A673 (cell line): ENCODE measurements around the gene MSANTD1. TPM values are rescaled to one million over a fixed set of nuclear protein-coding genes. Genes with fewer than 3 reads are reported as not detected.

Experiments
- BruUV-seq: library from RNA; stranded (reverse); fragments of 400-500 nt; replicated peaks from 2 replicates; lab custom pipeline; 2021; lab: Mats Ljungman, UMichigan
- CTCF ChIA-PET: fragments of 300-600 bp; sonication (Branson Sonifier 250); formaldehyde crosslinking; loops from one replicate; lab custom pipeline; 2022; ENCODE audit warnings: antibody characterized with exemption; lab: Charles Lee
- POLR2A ChIA-PET: fragments of 300-600 bp; sonication (Branson Sonifier 250); formaldehyde crosslinking; loops from one replicate; lab custom pipeline; 2022; ENCODE audit warnings: antibody characterized with exemption; ENCODE audit not compliant: low non-redundant PET; lab: Charles Lee
- DNase-seq: peaks from one replicate; pipeline ENCODE4 v3.0.0-alpha.2; 2015; ENCODE audit warnings: low spot score
- H3K27ac ChIP-seq: fragments of 200-600 bp; sonication (generic); 2 replicates; pipeline ENCODE4 v1.5.1; 2016; ENCODE audit warnings: mixed run types, low read depth, mild to moderate bottlenecking, mixed read lengths, antibody characterized with exemption, low read length; ENCODE audit not compliant: poor library complexity, severe bottlenecking
- H3K27me3 ChIP-seq: fragments of 200-600 bp; sonication (generic); replicated peaks from 2 replicates; pipeline ENCODE4 v1.6.1; 2017; ENCODE audit warnings: mixed run types, low read depth, mild to moderate bottlenecking, mixed read lengths, antibody characterized with exemption, low read length; ENCODE audit not compliant: insufficient read depth, poor library complexity
- H3K36me3 ChIP-seq: fragments of 200-600 bp; sonication (generic); 2 replicates; pipeline ENCODE4 v1.6.1; 2016; ENCODE audit warnings: mixed run types, mild to moderate bottlenecking, mixed read lengths, antibody characterized with exemption, low read length; ENCODE audit not compliant: insufficient read depth, poor library complexity, severe bottlenecking
- H3K4me1 ChIP-seq: fragments of 200-600 bp; sonication (generic); 2 replicates; pipeline ENCODE4 v1.6.1; 2017; ENCODE audit warnings: mixed run types, mild to moderate bottlenecking, mixed read lengths, antibody characterized with exemption, low read length; ENCODE audit not compliant: insufficient read depth, poor library complexity, severe bottlenecking
- H3K4me3 ChIP-seq: fragments of 200-600 bp; sonication (generic); 2 replicates; pipeline ENCODE4 v1.5.1; 2016; ENCODE audit warnings: low read depth, mixed run types, mild to moderate bottlenecking, mixed read lengths, low read length; ENCODE audit not compliant: poor library complexity, severe bottlenecking
- H3K9me3 ChIP-seq: fragments of 200-600 bp; sonication (generic); 2 replicates; pipeline ENCODE4 v1.6.1; 2016; ENCODE audit warnings: mixed run types, low read depth, mild to moderate bottlenecking, mixed read lengths, antibody characterized with exemption, low read length; ENCODE audit not compliant: poor library complexity, severe bottlenecking
- CTCF ChIP-seq: fragments of 300-800, 200-600 bp; sonication (generic); conservative IDR thresholded peaks from 2 replicates; pipeline ENCODE4 v1.5.1; 2017; ENCODE audit warnings: low read depth, mild to moderate bottlenecking, antibody characterized with exemption, low read length, moderate library complexity, mixed read lengths
- EZH2 ChIP-seq: fragments of 200-600 bp; sonication (generic); IDR thresholded peaks from 2 replicates; pipeline ENCODE4 v1.6.1; 2017; ENCODE audit warnings: borderline replicate concordance, low read depth, mild to moderate bottlenecking, mixed read lengths, antibody characterized with exemption, low read length; ENCODE audit not compliant: poor library complexity, severe bottlenecking
- intact Hi-C: fragments of 100-400 bp; cut with micrococcal nuclease; formaldehyde crosslinking; loops from one replicate; pipeline ENCODE4 v1.10.0; 2022; ENCODE audit not compliant: unreplicated experiment
- total RNA-seq: library from RNA; stranded (reverse); gene quantifications from 2 replicates; pipeline ENCODE4 v1.2.3, GENCODE V29; 2021

MSANTD1 gene
- total RNA-seq, 1 experiment from 2014 or later: 2.3 TPM

- peaks cover 3% of the 10 kb centered on the region for H3K9me3 ChIP-seq
- H3K27me3 ChIP-seq: no peaks in the 10 kb centered on the region
- peaks cover 40% of the 10 kb centered on the region for H3K4me1 ChIP-seq
- no peak overlapping the region for H3K4me3 ChIP-seq
- DNase-seq: no peak
- intact Hi-C loops: no loop called here
- TF ChIP-seq EZH2 (no peak), CTCF (no peak)
- POLR2A ChIA-PET: no interaction called here
- H3K36me3 ChIP-seq: peaks cover 4% of the 10 kb centered on the region
- CTCF ChIA-PET: no interaction called here
- no peak overlapping the region for H3K27ac ChIP-seq
- no TSS peak for BruUV-seq
These were observed 52.7 kb downstream of the MSANTD1 start for GRCh38 chr4:3301450-3302172.

GRCh38 chr4:3302173-3302785 lies 53.3 kb downstream of the MSANTD1 start:
- Histone ChIP-seq H3K4me3 (no peak overlapping the region), H3K36me3 (peaks cover 3% of the 10 kb centered on the region), H3K9me3 (peaks cover 3% of the 10 kb centered on the region), H3K4me1 (peaks cover 40% of the 10 kb centered on the region), H3K27me3 (no peaks in the 10 kb centered on the region), H3K27ac (peak overlapping the region; percentile 28)
- no peak for TF ChIP-seq EZH2
- TF ChIP-seq CTCF: no peak
- no peak for DNase-seq
- intact Hi-C loops: no loop called here
- ChIA-PET POLR2A (no interaction called here), CTCF (no interaction called here)
- BruUV-seq: no TSS peak

DNA sequence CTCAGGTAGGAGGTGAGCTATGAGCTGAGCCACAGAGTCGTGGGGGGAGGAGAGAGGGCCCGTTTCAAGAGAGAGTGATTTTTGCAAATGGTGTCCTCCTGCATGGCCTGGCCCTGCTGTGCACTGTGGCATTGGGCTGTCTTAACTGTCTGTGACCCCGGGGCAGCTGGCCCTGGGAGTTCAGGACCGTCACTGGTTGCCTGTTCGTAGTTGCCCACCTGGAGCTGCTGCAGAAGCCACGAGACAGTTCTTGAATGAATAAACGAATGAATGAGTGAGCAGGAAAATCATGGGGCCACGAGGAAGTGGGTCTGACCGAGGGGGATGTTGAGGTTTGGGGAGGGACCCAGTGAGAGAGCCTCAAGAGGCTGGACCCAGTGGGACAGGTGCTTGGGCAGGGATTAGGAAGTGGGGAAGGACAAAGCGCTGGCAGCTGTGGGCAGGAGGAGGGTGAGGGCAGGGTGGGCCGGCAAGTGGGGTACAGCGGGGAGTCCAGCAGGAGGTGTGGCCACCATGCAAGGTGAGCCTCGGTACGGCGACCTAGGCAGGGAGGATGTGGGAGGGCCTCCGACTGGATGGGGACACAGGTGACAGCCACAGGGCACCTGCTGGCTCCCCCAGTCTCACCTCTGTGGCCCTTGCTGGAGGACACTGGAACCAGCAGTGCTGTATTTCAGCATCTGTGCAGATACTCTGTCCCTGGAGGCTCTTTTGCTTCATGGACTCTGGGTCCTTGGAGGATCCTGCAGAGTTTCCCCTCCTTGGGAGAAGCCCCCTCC lies 54.0 kb downstream of the MSANTD1 start:
- no peaks in the 10 kb centered on the region for H3K36me3 ChIP-seq
- intact Hi-C loops: no loop called here
- H3K27ac ChIP-seq: peak overlapping the region; percentile 55
- POLR2A ChIA-PET: no interaction called here
- no peak for TF ChIP-seq CTCF
- TF ChIP-seq EZH2: no peak
- peaks cover 40% of the 10 kb centered on the region for H3K4me1 ChIP-seq
- no peak for DNase-seq
- H3K4me3 ChIP-seq: no peak overlapping the region
- no peaks in the 10 kb centered on the region for H3K9me3 ChIP-seq
- H3K27me3 ChIP-seq: no peaks in the 10 kb centered on the region
- CTCF ChIA-PET: no interaction called here
- BruUV-seq: no TSS peak
